GM18502 (cell line): ENCODE results near the gene MEAK7.

Experiments used
- ATAC-seq: cut with Tn5 transposase; IDR thresholded peaks from one replicate; pipeline ENCODE4 v1.9.1; 2021; ENCODE audit warnings: mild to moderate bottlenecking; ENCODE audit not compliant: unreplicated experiment, poor library complexity

Gene MEAK7

GRCh38 chr16:84476401-84476800 lies 28.1 kb downstream of the MEAK7 start:
- no peak for ATAC-seq

GRCh38 chr16:84475643-84476240 lies 28.7 kb downstream of the MEAK7 start:
- ATAC-seq: no peak

GRCh38 chr16:84471966-84472365 lies 32.5 kb downstream of the MEAK7 start:
- ATAC-seq: no peak

- no peak for ATAC-seq
These were observed 33.1 kb downstream of the MEAK7 start for GRCh38 chr16:84471316-84471715.

- no peak for ATAC-seq
These were observed 36.8 kb downstream of the MEAK7 start for GRCh38 chr16:84467709-84468108.

GRCh38 chr16:84467256-84467655 lies 37.2 kb downstream of the MEAK7 start:
- no peak for ATAC-seq

- ATAC-seq: no peak
These were observed 37.8 kb downstream of the MEAK7 start for GRCh38 chr16:84466692-84467091.

- ATAC-seq: no peak
These were observed 39.3 kb downstream of the MEAK7 start for GRCh38 chr16:84465154-84465553.

GRCh38 chr16:84464116-84464515 lies 40.3 kb downstream of the MEAK7 start:
- no peak for ATAC-seq

GRCh38 chr16:84463221-84463620 lies 41.2 kb downstream of the MEAK7 start:
- no peak for ATAC-seq

- ATAC-seq: no peak
These were observed 41.9 kb downstream of the MEAK7 start for GRCh38 chr16:84462296-84463210.

GRCh38 chr16:84461413-84462295 lies 42.8 kb downstream of the MEAK7 start:
- no peak for ATAC-seq

- no peak for ATAC-seq
These were observed 43.4 kb downstream of the MEAK7 start for GRCh38 chr16:84461029-84461412.

- ATAC-seq: no peak
These were observed 43.9 kb downstream of the MEAK7 start for GRCh38 chr16:84460406-84461028.

- ATAC-seq: no peak
These were observed 44.5 kb downstream of the MEAK7 start for GRCh38 chr16:84459941-84460405.

GRCh38 chr16:84459533-84459894 lies 44.9 kb downstream of the MEAK7 start:
- no peak for ATAC-seq

GRCh38 chr16:84458606-84459532 lies 45.6 kb downstream of the MEAK7 start:
- ATAC-seq: no peak

GRCh38 chr16:84455031-84455430 lies 49.4 kb downstream of the MEAK7 start:
- ATAC-seq: no peak
